ENCODE data around the gene TUBA1C. TPM values are rescaled to one million over a fixed set of nuclear protein-coding genes. Genes with fewer than 3 reads are reported as not detected.

TUBA1C gene
- total and polyA plus RNA-seq, 10 of the 15 experiments (the other 5 are each of a cell fraction or from before 2014, with no cell fraction given) = 285 to 1,003 (median 441) TPM

- Histone ChIP-seq H2AFZ (ENCODE audit: control insufficient read depth, low read depth, low read length) (no peak overlapping the region), H3K27me3 (replicated peaks in 1 of 2; ENCODE audit: control insufficient read depth in 2 of 2, insufficient read depth in 2 of 2, low read length in 1 of 2) (no peaks in the 10 kb centered on the region), H3K4me3 (no peak overlapping the region), H3K4me2 (ENCODE audit: control insufficient read depth, insufficient read depth) (no peak overlapping the region), H4K20me1 (ENCODE audit: control insufficient read depth, insufficient read depth) (no peaks in the 10 kb centered on the region), H3K4me1 (ENCODE audit: control insufficient read depth, insufficient read depth, low read length) (peaks cover 3% of the 10 kb centered on the region; the same call in 1 of the 2 replicates), H3K9me3 (replicated peaks; ENCODE audit: control insufficient read depth, insufficient read depth, low read length) (no peaks in the 10 kb centered on the region), H3K9ac (ENCODE audit: control insufficient read depth, insufficient read depth, low read length) (no peak overlapping the region), H3K27ac (ENCODE audit: control insufficient read depth, insufficient read depth) (no peak overlapping the region), H3K79me2 (ENCODE audit: control insufficient read depth, insufficient read depth, low read length) (no peaks in the 10 kb centered on the region), H3K36me3 (ENCODE audit: control insufficient read depth in 2 of 2, insufficient read depth in 2 of 2, low read length in 1 of 2) (no peaks in the 10 kb centered on the region)
- no TSS peak for BruUV-seq (replicated peaks)
- DNase-seq (ENCODE audit: low read depth, low spot score) (no peak), FAIRE-seq (no peak), ATAC-seq (no peak)
- CTCF ChIA-PET = interaction anchor here (1.3 to 3.8 kb wide), 5 partner anchors 9 to 167 kb away, joined by 3 to 14 read pairs (median 10); no protein-coding TSS in a partner anchor
- intact Hi-C loops (cut with micrococcal nuclease; ENCODE audit: unreplicated experiment) (no loop called here), in situ Hi-C loops (cut with MboI) (loop anchor here (10.0 kb wide), 1 partner anchor 166 kb away; the partner anchor contains the start of genes KMT2D and RHEBL1)
- WGBS (ENCODE audit: insufficient coverage, insufficient replicate concordance, low lambda C conversion rate, missing lambda C conversion rate) = 64% methylated on average over 3 of the region's 3 CpGs
- POLR2A ChIA-PET = no interaction called here
- RAD21 ChIA-PET (ENCODE audit: unreplicated experiment) = interaction anchor here (0.9 kb wide), 1 partner anchor 138 kb away, joined by 3 read pairs; no protein-coding TSS in a partner anchor
- TF ChIP-seq PBX3 (IDR thresholded peaks at IDR 0.05; ENCODE audit: insufficient replicate concordance, low read depth, low read length) = no peak
- TF ChIP-seq NRF1 (conservative IDR thresholded peaks at IDR 0.05; ENCODE audit: low read depth, low read length) = no peak
- no peak for TF ChIP-seq IRF3 (IDR thresholded peaks at IDR 0.05)
- no peak for TF ChIP-seq SRF (IDR thresholded peaks at IDR 0.05; ENCODE audit: low read depth in 2 of 2, low read length in 2 of 2)
- TF ChIP-seq CBX5 (IDR thresholded peaks at IDR 0.05; ENCODE audit: low read depth) = no peak
- TF ChIP-seq FOXM1 (IDR thresholded peaks at IDR 0.05; ENCODE audit: low read depth, low read length) = no peak
- TF ChIP-seq TAF1 (IDR thresholded peaks at IDR 0.05; ENCODE audit: borderline replicate concordance, low read depth, low read length) = no peak
- TF ChIP-seq EED (IDR thresholded peaks at IDR 0.05; ENCODE audit: low read depth) = no peak
- TF ChIP-seq TBL1XR1 (IDR thresholded peaks at IDR 0.05; ENCODE audit: low read depth, low read length) = no peak
- TF ChIP-seq SUPT20H (IDR thresholded peaks at IDR 0.05; ENCODE audit: borderline replicate concordance, control insufficient read depth, low read depth, low read length) = no peak
- no peak for TF ChIP-seq ZNF207 (IDR thresholded peaks at IDR 0.05; ENCODE audit: borderline replicate concordance)
- no peak for TF ChIP-seq RB1 (IDR thresholded peaks at IDR 0.05; ENCODE audit: borderline replicate concordance)
- no peak for TF ChIP-seq SPI1 (IDR thresholded peaks at IDR 0.05; ENCODE audit: borderline replicate concordance, insufficient read depth, low read depth, low read length)
- TF ChIP-seq ZNF622 (IDR thresholded peaks at IDR 0.05) = no peak
- SMC1A ChIA-PET (ENCODE audit: uncharacterized antibody, unreplicated experiment) = interaction anchor here (1.5 kb wide), 1 partner anchor 142 kb away, joined by 5 read pairs; no protein-coding TSS in a partner anchor
These were observed 34.1 kb upstream of the TUBA1C start for GRCh38 chr12:49230805-49231194.

Measured in GM12878 (cell line).